ENCODE measurements around the gene EEA1.
"Not testable (repeated sequence)": the region's sequence is repeated elsewhere in the genome, so short reads cannot be mapped to it uniquely, and the experiment has no call there.

The EEA1 gene

GRCh38 chr12:92794814-92795213, 134.3 kb downstream of the EEA1 start:
- no peak for DNase-seq

- DNase-seq = not testable (repeated sequence)
Measured at GRCh38 chr12:92794356-92794755, 134.7 kb downstream of the EEA1 start.

GRCh38 chr12:92786045-92786444, 143.1 kb downstream of the EEA1 start:
- no peak for DNase-seq

GRCh38 chr12:92785563-92785950, 143.5 kb downstream of the EEA1 start:
- no peak for DNase-seq

GRCh38 chr12:92784797-92785562, 144.1 kb downstream of the EEA1 start:
- DNase-seq = peak; percentile 78 to 85

- DNase-seq = no peak
Measured at GRCh38 chr12:92784356-92784755, 144.7 kb downstream of the EEA1 start.

GRCh38 chr12:92779902-92780301, 149.2 kb downstream of the EEA1 start:
- DNase-seq = peak; percentile 17 to 18

- DNase-seq = no peak
Measured at GRCh38 chr12:92778525-92778924, 150.6 kb downstream of the EEA1 start.

- no peak for DNase-seq
Measured at GRCh38 chr12:92775416-92775815, 153.7 kb downstream of the EEA1 start.

- peak; percentile 56 to 73 for DNase-seq
Measured at GRCh38 chr12:92771001-92771400, 158.1 kb downstream of the EEA1 start.

- DNase-seq = peak; percentile 78 to 81
Measured at GRCh38 chr12:92769124-92769901, 159.8 kb downstream of the EEA1 start.

- DNase-seq = no peak
Measured at GRCh38 chr12:92765871-92766270, 163.2 kb downstream of the EEA1 start.

GRCh38 chr12:92764831-92765230, 164.3 kb downstream of the EEA1 start:
- no peak for DNase-seq

- DNase-seq = no peak
Measured at GRCh38 chr12:92762773-92763172, 166.3 kb downstream of the EEA1 start.

GRCh38 chr12:92759634-92760268, 169.3 kb downstream of the EEA1 start:
- no peak for DNase-seq

GRCh38 chr12:92757597-92758121, 171.4 kb downstream of the EEA1 start:
- DNase-seq = no peak

GRCh38 chr12:92756898-92757596, 172.0 kb downstream of the EEA1 start:
- no peak for DNase-seq

GRCh38 chr12:92753976-92754885, 174.9 kb downstream of the EEA1 start:
- no peak for DNase-seq

- not testable (repeated sequence) for DNase-seq
Measured at GRCh38 chr12:92749691-92750090, 179.4 kb downstream of the EEA1 start.

GRCh38 chr12:92747151-92747550, 181.9 kb downstream of the EEA1 start:
- no peak for DNase-seq

- no peak for DNase-seq
Measured at GRCh38 chr12:92745856-92746550, 183.1 kb downstream of the EEA1 start.
